Measurements from ENCODE around the gene ICAM3. TPM values are rescaled to one million over a fixed set of nuclear protein-coding genes. Genes with fewer than 3 reads are reported as not detected.

The ICAM3 gene
- total RNA-seq, 1 donor, result 3.6 TPM

DNA sequence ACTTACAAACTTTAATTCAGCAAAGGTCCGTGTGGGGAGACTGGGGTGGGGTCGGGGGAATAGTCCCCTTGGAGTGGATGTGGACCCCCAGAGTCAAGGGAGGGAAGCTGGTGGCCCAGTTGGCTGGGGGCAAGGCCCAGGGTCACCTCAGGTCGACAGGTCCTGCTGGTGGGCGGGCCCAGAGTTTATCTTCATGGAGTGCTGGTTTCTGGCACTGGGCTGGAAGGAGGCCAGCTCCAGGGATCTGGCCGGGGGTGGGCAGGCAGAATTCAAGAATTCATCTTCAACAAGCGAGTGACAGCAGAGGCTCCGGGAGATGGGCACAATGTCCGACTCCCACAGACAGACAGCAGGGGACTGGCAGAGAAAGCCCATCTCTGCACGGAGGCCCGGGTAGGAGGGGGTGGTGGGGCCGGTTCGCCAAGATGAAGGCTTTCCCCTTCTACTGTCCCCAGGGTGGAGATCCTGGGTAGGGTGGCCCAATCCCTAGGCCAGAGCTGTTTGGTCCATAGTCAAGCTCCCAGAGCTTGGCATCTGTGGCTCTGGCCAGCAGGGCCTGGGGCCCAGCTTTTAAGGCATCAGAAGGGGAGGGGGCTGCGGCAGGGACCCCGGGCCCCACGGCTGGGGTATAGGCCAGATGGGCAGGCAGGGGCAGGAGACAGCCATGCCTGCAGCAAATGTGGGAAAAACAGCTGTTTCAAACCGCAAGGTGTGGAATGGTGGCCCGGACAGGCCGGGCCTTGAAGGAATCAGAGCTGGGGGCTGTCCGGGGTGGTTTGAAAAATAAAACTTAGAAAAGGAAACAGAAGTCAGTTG, 23.0 kb downstream of the ICAM3 start:
- Histone ChIP-seq H2AFZ (ENCODE audit: low read length) (no peak overlapping the region), H3K9me3 (ENCODE audit: low read depth, low read length) (no peaks in the 10 kb centered on the region), H3K79me2 (ENCODE audit: insufficient read depth, low read length) (peaks cover 14% of the 10 kb centered on the region), H3K36me3 (ENCODE audit: insufficient read depth, low read length) (peaks cover 32% of the 10 kb centered on the region), H3K4me1 (ENCODE audit: insufficient read depth, low read length) (no peaks in the 10 kb centered on the region), H4K20me1 (ENCODE audit: insufficient read depth, low read length) (peaks cover 2% of the 10 kb centered on the region), H3K4me3 (ENCODE audit: insufficient read depth, low read length) (peak overlapping the region; percentile 96), H3K4me2 (ENCODE audit: insufficient read depth, low read length) (peak overlapping the region; percentile 96), H3K27ac (ENCODE audit: low read depth, low read length) (no peak overlapping the region), H3K27me3 (ENCODE audit: insufficient read depth, low read length) (no peaks in the 10 kb centered on the region)
- DNase-seq (ENCODE audit: insufficient read length, low spot score, missing footprints), result peak; percentile 81
- no peak for TF ChIP-seq CTCF (IDR thresholded peaks at IDR 0.05; ENCODE audit: extremely low read depth, low read depth, low read length)

GRCh38 chr19:10315335-10316214, 23.8 kb downstream of the ICAM3 start, which contains the start of gene FDX2:
Gene FDX2 (minus strand): TSS chr19:10316015. CDS start chr19:10315996, 19 bp downstream.
- Histone ChIP-seq H3K27me3 (ENCODE audit: insufficient read depth, low read length) (no peaks in the 10 kb centered on the region), H3K79me2 (ENCODE audit: insufficient read depth, low read length) (peaks cover 14% of the 10 kb centered on the region), H3K4me3 (ENCODE audit: insufficient read depth, low read length) (peak within 1 kb of the TSS; percentile 96), H3K4me1 (ENCODE audit: insufficient read depth, low read length) (no peaks in the 10 kb centered on the region), H3K27ac (ENCODE audit: low read depth, low read length) (peak within 1 kb of the TSS; percentile 68), H4K20me1 (ENCODE audit: insufficient read depth, low read length) (peaks cover 2% of the 10 kb centered on the region), H2AFZ (ENCODE audit: low read length) (peak within 1 kb of the TSS; percentile 95), H3K9me3 (ENCODE audit: low read depth, low read length) (no peaks in the 10 kb centered on the region), H3K4me2 (ENCODE audit: insufficient read depth, low read length) (peak within 1 kb of the TSS; percentile 96), H3K36me3 (ENCODE audit: insufficient read depth, low read length) (peaks cover 25% of the 10 kb centered on the region)
- TF ChIP-seq CTCF (IDR thresholded peaks at IDR 0.05; ENCODE audit: extremely low read depth, low read depth, low read length), result no peak
- peak; percentile 99 for DNase-seq (ENCODE audit: insufficient read length, low spot score, missing footprints)

- no peak for TF ChIP-seq CTCF (IDR thresholded peaks at IDR 0.05; ENCODE audit: extremely low read depth, low read depth, low read length)
- H3K27me3 ChIP-seq (ENCODE audit: insufficient read depth, low read length), result no peaks in the 10 kb centered on the region
- DNase-seq (ENCODE audit: insufficient read length, low spot score, missing footprints), result peak; percentile 34
- H3K36me3 ChIP-seq (ENCODE audit: insufficient read depth, low read length), result peaks cover 10% of the 10 kb centered on the region
- peaks cover 12% of the 10 kb centered on the region for H3K4me1 ChIP-seq (ENCODE audit: insufficient read depth, low read length)
- H4K20me1 ChIP-seq (ENCODE audit: insufficient read depth, low read length), result no peaks in the 10 kb centered on the region
- H3K9me3 ChIP-seq (ENCODE audit: low read depth, low read length), result no peaks in the 10 kb centered on the region
- H3K4me3 ChIP-seq (ENCODE audit: insufficient read depth, low read length), result no peak within 1 kb of the TSS
- H3K27ac ChIP-seq (ENCODE audit: low read depth, low read length), result no peak within 1 kb of the TSS
- peaks cover 3% of the 10 kb centered on the region for H3K79me2 ChIP-seq (ENCODE audit: insufficient read depth, low read length)
- no peak within 1 kb of the TSS for H2AFZ ChIP-seq (ENCODE audit: low read length)
- no peak within 1 kb of the TSS for H3K4me2 ChIP-seq (ENCODE audit: insufficient read depth, low read length)
Observed at GRCh38 chr19:10309423-10309822, 30.0 kb downstream of the ICAM3 start, which contains the start of gene ZGLP1. Gene ZGLP1 (minus strand): TSS chr19:10309815.

All from osteoblast (primary cell).